HPDE6-E6E7 (cell line): ENCODE results near the gene EXOC4.
"Not testable (repeated sequence)": the region's sequence is repeated elsewhere in the genome, so short reads cannot be mapped to it uniquely, and the experiment has no call there.

Experiments
- DNase-seq: peaks from one replicate; pipeline ENCODE4 v3.0.0; 2011; ENCODE audit warnings: missing footprints; ENCODE audit errors: extremely low spot score

The EXOC4 gene

DNA sequence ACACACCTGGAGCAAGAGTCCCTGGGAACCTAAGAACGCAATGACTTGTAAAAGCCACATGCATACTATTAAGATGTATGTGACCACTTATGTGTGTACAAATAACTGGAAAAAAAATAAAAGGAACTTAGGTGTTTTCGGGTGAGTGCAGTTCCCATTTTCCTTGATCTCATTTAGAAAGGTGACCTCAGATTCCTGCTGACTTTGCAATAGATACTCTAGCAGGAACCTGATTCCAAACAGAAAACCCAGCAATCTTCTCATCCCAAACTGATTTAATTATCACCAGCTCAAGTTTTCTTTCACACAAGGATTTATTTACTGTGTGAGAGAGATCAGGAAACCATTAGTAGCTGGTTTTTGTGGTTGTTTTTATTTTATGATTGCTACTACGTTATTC lies 817.8 kb downstream of the EXOC4 start:
- no peak for DNase-seq

DNA sequence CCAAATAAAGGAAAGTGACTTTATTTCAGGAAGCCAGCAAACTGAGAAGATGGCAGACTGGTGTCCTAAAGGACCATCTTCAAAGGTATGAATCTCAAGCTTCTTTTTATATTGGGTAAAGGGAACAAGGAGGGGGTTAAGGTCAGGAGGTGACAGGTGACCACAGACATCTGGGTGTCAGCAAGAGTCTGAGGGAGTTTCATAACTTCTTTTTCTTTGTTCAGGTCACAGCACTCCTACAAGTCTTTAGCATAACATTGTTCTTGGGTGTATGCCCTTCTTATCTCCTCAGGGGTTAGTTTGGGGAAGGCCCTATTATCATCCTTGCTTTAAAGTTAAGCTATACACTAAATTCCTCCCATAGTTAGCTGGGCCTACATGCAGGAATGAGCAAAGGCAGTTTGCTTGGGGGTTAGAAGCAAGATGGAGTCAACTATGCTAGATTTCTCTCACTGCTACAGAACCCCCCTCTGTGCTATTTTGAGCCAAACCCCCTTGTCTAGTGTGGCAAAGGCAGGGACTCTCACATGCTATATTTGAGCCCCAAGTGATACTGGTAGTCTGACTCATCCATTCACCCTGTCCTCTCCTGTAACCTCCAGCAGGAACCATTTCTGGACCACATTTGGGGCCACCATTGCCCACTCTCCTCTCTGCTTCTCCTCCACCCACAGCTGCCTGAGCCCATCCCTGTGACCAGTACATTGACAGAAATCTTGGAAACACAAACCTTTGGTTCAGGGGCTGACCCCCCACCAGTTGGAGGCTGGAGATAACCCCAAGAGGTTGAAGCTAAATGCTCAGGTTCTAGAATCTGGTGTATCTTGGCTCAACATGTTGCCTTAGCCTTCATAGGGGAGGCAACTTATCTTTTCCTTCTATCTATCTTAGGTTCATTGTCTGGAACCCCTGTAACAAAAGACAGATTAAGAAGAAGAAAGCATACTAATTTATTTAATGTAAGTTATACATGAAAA lies 818.8 kb downstream of the EXOC4 start:
- DNase-seq, result no peak

DNA sequence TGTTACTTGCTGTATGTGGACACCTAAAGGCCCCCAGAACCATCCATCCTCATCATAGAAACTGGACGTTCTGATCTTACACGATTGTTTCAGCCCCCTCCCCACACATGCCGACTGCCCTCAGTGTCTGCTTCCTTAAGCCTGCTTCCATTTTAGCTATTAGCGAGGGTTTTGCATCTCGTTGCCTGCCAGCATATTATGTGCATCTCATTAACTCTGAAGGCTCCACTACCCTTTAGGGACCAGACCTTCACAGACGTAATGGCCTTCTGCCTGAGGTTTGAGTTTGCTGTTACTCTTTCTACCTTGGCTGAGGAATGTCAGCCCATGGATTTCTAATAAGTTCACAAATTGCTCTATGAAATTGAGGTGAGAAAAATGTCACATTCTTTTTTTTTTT lies 820.4 kb downstream of the EXOC4 start:
- DNase-seq, result no peak

DNA sequence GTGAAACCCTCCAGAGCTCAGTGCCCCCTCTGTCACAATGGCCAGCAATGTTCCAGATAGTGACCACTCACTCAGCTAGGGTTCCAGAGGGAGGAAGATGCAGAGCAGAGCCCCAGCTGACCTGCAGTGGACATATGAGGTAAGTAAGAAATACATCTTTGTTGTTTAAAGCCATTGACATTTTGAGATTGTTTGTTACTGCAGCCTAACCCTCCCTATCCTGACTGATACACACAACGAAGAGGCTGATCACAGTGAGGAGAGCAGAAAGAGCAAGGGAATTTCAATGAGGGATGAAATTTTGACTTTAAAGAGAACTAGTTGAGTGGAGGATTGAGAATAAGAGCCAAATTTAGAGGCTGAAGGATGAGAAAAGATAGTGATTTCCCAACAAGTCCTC lies 822.9 kb downstream of the EXOC4 start:
- DNase-seq, result no peak

DNA sequence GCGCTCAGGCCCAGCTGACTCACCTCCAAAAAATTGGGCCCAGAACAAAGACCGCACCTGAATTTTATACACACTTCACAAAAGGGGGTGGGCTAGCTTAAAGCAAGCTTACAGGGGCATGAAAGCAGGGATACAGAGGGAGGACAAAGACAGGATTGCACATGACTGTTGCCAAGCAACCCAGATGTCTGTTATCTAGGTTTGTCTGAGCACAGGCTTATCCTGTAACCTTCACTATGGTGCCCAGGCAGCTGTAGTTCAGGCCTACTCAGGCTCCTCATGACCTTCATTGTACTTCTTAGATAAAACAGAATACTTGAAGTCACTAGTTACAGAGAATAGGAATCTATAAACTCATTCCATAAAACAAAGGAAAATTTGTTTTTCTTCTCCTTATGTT lies 824.7 kb downstream of the EXOC4 start:
- DNase-seq, result not testable (repeated sequence)

DNA sequence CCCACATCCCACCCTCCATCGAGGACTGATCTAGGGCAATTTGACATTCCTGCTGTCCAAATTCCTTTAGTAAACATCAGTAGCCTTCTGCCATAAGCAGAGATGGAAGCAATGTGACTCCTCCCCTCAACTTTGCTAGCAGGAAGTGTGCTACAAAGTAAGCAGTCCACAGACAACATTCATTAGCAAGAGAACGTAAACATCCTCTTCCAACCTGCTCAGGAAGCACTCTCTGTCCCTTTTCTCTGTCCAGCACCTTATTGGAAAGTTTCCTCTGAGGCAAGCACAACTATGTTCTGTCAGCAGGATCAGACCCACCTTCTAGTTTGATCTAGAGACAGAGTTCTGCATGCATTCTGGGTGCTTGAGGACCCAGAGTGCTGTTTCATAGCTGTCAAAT lies 826.1 kb downstream of the EXOC4 start:
- no peak for DNase-seq

DNA sequence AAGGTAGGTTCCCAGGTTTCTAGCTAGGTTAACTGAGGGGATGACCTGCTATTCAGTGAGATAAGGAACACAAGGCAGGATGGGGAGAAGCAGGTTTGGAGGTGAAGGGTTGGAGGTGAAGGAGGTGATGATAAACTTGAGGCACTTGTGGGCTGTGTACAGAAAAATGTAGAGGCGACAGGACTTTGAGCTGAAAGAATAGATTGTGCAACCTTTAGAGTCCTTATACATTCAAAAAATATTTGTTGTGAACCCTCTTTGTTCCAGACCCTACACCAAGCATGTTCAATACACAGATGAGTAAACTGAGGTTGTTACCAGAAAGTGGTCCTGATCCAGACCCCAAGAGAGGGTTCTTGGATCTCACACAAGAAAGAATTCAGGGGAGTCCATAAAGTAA lies 828.8 kb downstream of the EXOC4 start:
- DNase-seq, result no peak

DNA sequence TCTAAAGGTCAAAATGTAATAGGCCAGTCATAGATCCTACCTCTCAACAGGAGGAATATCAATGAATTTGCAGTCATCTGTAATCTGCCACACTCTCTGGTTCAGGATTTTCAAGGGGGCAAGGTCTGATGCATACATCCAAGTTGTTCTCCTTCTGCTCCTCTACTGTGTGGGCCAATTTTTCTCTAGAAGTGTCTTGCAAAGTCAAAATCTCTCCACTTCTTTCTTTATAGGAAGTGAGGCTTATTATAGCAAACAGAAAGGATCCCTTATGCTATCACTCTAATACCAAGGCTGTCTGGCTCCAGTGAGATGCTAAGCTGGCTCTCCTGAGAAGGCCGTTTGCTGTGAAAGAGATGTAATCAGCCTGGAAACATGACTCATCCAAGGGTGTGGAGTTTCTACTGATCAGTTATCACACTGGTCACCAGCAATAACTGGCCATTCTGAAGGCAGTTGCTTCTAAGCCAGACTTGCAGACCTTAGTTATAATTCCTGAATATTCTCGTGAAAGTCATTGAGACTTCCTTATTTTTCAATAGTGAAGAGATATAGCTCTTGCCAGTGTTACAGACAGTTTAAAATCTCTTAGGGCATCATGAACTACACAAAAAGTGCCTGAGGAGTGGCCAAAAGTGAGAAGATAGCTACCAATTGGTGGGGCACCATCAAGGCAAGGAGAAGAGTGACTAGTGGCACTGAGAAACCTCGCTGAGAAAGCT lies 831.0 kb downstream of the EXOC4 start:
- no peak for DNase-seq

DNA sequence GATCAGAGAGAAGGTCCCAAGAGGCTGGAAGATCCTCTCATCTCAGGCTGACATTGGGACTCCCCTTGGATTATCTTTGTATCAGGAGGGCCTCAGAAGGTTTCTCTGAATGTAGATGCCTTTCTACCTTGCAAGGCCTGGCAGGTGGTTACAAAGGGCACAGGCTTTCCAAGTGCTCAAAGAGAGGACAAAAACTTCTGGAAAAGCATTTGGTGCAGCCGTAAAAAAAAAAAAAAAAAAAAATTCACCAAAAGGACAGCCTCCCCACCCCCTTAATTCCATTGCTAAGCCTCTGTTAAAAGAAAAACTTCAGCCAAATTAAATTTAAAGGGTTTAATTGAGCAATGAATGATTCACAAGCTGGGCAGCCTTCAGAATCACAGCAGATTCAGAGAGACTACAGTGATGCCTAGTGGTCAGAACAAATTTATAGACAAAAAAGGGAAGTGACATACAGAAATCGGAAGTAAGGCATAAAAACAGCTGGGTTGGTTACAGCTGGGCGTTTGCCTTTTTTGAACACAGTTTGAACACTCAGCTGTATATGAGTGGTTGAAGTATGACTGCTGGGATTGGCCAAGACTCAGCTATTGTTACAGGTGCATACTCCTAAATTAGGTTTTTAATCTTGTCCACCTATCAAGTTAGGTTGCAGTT lies 831.7 kb downstream of the EXOC4 start:
- DNase-seq, result no peak

DNA sequence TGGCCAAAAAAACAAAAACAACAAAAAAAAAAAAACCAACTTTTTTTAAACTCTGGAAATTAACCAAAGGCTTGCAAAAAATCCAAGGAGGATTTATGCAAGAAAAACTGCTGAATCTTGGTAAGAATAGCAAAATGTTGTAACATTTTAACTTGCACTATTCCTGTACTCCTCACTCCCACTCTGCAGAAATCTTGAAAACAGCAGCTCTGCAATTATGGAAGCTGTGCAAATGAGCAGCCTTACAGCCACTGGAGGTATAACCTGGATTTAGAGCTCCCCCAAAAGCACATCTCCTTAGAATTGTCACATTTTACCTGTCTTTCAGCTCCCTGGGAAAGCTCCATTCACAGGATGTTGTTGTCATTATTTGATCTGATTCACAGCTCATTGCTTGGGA lies 832.4 kb downstream of the EXOC4 start:
- no peak for DNase-seq

DNA sequence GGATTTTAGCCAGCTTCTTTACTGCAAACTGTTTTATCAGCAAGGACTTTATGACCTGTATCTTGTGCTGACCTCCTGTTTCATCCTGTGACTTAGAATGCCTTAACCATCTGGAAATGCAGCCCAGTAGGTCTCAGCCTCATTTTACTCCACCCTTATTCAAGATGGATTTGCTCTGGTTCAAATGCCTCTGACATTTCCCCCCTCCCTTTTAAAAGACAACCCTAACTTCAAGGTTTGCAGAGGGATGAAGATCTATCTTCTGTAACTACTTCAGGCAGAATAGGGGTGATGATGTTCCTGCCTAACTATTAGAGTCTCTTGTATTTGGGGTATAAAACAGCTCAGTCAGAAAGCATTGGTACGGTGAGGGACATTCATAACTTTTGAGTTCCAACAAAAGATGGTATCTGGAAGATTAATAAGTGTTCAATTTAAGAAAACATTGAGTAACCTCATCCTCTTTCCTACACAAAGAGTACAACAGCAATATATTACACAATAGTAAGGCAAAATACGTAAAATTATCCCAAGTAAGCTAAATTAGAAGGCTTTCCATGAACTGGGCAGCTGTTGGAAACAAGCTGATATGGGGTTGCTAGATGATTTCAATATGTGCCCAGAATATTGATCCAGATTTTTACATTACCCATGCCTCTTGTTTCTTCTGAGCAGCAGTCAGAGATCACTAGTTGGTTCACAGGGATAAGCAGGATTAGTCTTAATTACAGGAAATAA lies 834.3 kb downstream of the EXOC4 start:
- no peak for DNase-seq

DNA sequence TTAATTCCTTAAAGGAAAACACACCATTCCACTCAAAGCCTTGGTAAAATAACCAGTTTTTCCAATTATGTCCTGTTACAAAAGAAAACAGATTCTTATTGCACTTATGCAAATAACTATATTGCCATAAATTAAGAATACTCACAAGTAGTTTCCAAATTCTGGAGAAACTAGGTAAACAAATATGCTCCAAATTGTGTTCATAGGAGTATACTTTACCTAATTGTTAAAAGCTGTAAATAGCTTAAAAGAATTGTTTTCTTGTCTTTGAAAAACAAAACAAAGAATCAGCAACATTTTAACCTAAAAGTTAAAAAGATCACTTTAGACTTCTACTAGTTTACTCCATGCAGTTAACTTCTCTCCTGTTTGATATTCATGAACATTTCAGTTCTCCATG lies 835.3 kb downstream of the EXOC4 start:
- no peak for DNase-seq

DNA sequence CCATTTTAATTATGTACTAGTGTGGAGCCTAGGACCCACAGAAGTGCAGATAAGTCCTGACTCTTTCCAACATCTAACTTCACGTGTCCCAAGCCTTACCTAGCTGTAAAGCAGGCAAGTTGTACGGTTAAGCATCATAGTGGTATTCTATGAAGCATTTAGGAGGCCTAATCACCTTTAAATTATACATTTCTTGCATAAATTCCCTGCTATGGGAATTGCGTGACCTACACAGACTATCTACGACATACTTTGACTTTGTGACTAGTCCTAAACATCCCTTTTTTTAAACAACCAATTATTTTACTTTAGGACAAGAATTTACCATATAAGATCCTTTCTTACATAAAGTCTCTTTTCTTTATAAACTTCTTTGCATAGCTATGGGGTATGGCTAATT lies 836.6 kb downstream of the EXOC4 start:
- no peak for DNase-seq

DNA sequence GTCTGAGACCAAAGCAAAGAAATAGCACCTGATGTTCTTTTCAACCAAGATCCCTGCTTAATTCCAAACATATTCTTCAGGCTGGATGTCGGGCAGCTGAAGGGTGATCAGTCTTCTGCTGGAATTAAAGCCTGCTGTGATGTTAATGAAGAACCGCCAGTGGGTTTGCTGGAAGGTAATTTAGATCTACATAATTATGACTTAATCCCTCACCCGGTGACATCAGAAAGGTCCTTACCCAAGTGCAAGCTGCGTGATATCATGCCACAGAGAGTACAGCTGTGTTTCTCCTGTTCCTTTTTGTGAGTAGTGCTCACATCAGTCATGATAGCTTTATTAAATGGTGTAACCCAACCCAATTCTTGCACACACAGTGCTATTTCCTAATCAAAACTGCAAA lies 845.2 kb downstream of the EXOC4 start:
- DNase-seq, result no peak

DNA sequence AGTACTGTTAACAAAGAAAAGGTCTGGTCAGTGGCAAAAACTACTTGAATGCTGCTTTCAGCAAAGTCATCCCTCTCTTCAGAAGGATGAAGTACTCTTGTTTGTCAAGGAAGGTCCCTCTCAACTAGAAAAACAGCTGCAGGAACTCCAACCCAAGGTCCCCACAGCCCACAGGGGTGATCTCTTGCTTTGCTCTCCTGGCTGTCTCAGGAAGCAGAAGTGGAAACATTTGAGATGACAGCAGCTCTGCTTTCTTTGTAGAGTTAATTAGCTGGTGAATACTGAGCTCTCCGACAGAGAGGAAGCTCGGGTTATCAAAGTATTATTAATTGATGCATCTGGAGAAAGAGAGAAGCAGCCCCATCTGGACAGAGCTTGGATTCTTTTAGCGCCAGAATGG lies 848.8 kb downstream of the EXOC4 start:
- DNase-seq, result no peak

DNA sequence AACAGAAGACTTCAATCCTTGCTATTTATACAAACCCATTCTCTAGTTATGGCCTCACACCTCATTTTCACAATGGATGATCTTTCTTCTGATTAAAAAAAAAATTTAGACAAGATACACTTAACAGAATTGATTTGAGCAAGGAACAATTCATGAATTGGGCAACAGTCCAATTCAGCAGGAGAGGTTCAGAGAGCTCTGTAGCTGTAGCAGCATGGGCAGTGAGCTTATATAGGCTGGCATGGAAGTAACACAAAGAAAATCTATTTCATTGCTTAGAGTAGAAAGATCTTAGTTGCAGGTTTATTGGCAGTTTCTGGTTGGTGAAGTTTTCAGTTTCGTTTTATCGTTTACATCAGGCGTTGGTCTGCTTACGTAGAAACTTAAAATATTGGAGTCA lies 851.3 kb downstream of the EXOC4 start:
- DNase-seq, result no peak

DNA sequence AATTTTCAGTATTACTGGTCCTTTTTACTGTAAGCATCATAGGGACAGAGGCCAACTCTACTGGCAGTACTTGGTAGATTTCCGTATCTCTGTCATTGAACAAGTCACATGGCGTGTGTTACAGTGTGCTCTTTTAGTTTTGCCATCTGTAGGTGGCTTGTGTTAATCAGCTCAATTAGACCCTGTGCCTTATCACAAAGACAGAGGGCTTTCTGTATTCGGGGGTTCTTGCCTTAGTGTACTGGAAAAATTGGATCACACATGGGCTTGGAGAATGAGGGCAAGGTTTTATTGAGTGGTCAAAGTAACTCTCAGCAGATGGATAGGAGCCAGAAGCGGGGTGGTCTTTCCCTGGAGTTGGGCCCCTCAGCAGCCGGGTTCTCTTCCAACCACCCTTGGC lies 853.0 kb downstream of the EXOC4 start:
- no peak for DNase-seq

DNA sequence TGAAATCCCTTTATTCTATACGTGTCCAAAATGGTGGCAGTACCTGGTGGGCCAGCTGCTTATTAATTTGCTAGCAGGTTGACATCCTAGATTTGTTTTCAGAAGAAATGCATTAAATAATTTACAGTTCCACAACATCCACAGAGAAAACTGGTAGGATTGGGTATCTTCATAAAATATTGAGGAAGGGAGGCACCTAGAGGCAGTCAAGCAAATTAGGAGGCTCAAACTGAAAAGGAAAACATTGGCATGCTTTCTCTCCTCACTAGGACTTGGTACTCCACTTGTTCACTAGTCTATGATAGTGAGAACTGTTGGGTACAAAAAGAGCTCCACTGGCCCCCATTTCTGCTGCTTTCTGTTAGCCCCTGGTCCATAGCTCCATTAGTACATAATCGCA lies 855.9 kb downstream of the EXOC4 start:
- no peak for DNase-seq

DNA sequence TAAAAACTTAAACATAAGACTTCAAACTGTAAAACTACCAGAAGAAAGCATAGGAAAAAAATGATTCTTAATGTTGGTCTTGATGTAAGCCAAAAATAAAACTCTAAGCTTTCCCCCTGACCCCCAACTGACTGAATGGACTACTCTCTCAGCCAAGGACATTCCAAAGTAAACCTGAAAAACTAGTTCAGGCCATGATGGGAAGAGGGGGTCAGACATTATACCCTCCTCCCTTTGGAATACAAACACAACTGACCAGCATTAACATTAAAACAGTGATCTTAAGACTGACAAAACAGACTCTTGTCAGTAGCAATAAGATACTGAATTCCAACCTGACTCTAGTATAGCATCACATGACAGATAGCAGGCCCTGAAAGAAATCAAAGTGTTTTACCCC lies 860.8 kb downstream of the EXOC4 start:
- DNase-seq, result no peak

DNA sequence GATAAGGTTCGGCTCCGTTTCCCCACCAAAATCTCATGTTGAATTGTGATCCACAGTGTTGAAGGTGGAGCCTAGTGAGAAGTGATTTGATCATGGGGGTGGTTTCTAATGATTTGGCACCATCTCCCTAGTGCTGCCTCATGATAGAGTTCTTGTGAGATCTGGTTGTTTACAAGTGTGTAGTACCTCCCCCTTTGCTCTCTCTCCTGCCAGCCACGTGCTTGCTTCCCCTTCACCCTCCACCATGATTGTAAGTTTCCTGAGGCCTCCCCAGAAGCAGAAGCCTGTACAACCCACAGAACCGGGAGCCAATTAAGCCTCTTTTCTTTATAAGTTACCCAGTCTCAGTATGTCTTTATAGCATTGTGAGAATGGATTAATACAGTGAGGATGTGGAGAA lies 862.1 kb downstream of the EXOC4 start:
- DNase-seq, result no peak
